Hypothalamus (tissue), 51 donors: Measurements from ENCODE around the gene NDUFV1.
"Not testable (repeated sequence)": the region's sequence is repeated elsewhere in the genome, so short reads cannot be mapped to it uniquely, and the experiment has no call there.

Experiments used
- DNase-seq, 51 donors: peaks; one replicate each; lab custom pipeline; 2025; lab: John Stamatoyannopoulos, UW

Gene NDUFV1

DNA sequence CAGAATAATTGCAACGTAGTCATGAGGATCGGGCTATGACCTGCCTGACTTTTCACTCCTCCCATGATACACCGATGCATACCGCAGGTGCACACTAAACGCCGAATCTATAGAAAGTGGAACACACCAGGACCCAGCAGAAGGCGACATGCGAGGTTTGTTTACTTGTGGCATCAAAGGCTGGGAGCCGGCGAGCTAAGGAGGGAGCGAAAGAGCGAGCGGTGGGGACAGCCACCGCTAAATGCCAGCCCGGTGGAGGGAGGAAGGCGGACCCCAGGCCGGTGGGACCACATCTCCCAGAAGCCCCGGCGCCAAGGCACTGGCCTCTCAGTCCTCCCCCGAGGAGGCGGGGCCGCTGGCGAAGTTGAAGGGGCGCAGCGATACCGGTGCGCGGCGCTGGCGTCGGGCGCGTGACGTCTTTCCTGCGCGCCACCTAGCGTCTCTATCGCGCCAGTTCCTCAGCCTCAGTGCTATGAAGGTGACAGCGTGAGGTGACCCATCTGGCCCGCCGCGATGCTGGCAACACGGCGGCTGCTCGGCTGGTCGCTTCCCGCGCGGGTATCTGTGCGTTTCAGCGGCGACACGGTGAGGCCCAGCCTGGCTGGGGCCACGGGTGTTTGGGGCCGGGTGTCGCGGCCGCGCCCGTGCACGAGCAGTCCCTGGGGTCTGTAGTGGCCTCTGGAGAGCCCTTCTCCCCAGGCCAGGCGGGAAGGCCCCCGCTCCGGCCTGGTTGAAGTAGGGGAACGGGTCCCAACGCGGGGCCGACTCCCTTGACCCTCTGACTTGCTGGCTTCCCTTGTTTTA lies at the start of gene NDUFV1:
NDUFV1 (plus strand) TSS at position 445 of the 804 bp plus-strand sequence; CDS start at position 514, 69 bp downstream.
- peak; percentile 31 to 98 (median 93) for DNase-seq

- no peak for DNase-seq
Measured at GRCh38 chr11:67558084-67558772, 48.5 kb upstream of the NDUFV1 start.

DNA sequence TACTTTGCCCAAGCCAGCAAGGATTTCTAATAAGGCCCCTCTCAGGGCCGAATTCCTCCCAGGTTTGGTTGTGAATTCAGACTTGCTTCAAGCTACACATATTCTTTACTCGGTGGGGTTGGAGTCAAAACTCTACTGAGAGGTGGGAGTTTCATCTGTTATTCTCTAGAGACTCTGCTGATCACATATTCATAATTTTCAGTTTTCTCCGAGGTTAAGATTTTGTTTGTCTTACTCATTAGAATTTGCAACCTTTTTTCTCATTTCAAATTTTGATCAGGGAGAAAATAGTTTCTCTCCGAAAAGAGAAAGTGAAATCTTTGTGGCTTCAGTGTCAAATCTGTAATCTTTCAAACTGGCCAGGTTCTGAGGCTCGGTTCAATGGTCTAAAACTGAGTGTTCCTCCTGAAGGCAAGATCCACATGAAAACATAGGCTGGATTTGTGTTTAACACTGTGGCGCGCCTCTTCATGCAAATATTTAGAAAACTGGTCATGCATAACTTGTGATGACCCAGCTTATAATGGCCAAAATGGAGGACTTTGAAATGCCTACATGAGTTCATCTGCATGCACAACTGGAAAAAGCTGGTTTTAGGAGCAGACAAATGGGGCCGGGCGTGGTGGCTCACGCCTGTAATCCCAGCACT lies 44.6 kb upstream of the NDUFV1 start:
- DNase-seq: no peak

GRCh38 chr11:67562963-67563704 lies 43.6 kb upstream of the NDUFV1 start:
- no peak for DNase-seq

DNA sequence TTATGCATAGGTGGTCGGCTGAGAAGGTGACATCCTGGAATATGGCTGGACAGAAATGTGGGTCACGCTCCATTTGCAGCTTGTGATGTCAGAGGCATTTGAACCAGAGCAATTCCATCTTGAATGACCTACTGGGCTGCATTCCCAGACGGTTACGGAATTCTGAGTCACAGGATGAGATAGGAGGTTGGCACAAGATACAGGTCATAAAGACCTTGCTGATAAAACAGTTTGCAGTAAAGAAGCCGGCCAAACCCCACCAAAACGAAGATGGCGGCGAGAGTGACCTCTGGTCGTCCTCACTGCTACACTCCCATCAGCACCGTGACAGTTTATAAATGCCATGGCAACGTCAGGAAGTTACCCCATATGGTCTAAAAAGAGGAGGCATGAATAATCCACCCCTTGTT lies 43.0 kb upstream of the NDUFV1 start:
- DNase-seq: not testable (repeated sequence)

DNA sequence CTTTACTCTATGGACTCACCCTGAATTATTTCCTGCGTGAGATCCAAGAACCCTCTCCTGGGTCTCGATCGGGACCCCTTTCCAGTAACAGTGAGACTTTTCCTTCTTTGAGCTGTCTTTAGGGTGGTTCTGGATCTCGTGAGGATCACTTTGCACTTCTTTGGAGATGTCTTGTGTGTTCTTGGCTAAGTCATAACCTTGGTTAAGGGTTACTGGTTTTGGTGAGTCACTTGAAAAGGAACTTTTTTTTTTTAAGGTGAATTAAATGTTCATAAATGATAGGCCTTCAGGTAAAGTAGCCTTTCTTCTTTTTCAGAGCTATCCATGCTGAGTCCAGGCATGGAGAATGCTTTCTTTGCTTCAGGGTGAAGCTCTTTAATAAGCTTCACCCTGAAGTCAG lies 42.5 kb upstream of the NDUFV1 start:
- DNase-seq: no peak

- no peak for DNase-seq
Measured at GRCh38 chr11:67571443-67571842, 35.3 kb upstream of the NDUFV1 start.

DNA sequence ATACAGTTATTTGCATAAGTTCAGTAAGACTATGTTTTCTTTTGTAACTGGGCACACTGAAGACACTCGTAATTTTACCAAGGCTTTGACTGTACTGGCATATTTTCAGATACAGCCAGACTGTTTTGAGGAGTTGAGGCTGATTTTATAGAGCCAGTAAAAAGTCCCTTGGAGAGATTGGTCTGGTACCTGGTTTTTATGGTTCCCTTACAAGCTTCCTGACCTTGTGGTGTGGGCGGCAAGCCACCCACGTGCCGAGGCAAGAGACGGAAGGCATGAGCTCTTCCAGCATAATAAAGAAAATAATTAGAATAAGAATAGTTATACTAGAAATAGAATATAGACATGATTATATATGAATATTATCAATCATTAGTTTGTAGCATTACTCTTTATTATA lies 34.4 kb upstream of the NDUFV1 start:
- no peak for DNase-seq

DNA sequence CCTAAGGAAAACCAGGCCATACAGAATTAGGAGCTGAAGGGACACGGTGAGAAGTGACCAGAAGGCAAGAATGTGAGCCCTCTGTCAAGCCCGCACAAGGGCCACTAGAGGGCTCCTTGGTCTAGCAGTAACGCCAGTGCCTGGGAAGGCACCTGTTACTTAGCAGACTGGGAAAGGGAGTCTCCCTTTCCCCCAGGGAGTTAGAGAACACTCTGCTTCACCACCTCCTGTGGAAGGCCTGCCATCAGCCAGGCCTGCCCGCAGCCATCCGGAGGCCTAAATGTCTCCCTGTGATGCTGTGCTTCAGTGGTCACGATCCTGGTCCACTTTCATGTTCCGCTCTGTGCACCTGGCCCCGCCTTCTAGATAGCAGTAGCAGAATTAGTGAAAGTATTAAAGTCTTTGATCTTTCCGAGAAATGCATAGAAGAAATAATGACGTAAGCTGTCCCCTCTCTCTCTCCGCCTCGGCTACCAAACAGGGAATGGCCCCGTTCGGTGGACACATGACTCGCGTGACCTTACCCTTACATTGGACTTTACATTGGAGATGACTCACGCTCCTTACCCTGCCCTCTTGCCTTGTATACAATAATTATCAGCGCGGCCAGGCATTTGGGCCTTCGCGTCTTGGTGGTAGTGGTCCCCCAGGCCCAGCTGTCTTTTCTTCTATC lies 33.9 kb upstream of the NDUFV1 start:
- DNase-seq: peak in 25 of 51 donors; percentile 3 to 60 (median 24)

DNA sequence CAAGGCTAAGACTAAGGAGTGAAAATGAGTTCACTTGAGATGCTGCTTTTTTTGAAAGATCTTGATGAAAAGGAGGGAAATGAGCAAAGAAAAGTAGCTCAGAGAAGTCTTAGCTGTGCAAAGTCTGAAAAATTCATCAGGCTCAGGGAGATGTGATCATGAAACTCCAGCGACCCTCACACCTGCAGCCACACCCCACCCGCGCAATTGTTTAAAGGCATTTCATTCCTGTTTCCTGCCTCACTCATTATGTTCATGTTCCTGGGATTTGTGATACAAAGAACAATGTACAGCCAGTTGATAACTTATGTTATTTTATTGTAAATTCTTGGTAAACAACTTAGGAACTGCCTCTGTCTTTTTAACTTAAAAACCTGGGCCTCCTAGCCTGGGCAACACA lies 31.8 kb upstream of the NDUFV1 start:
- DNase-seq: no peak

GRCh38 chr11:67576735-67577475 lies 29.8 kb upstream of the NDUFV1 start:
- DNase-seq: no peak

DNA sequence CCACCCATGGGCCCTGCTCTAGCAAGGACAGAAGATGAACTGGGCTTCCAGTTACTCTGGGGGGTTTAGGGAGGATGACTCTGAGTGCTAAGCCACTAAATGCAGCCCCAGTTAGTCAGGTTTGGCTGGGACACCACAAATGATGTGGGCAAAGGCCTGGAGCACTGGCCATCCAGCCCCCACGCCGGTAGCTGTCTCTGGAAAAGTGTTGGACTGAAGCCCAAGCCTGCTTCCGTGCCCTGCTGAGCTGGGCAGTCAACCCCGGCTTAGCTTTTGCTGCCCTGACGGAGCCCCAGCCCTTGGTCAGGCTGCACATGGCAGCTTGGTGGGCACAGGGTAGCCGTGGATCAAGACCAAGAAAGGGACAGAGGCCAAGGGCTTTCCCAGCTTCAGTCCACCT lies 28.8 kb upstream of the NDUFV1 start:
- DNase-seq: no peak

GRCh38 chr11:67581469-67581868 lies 25.3 kb upstream of the NDUFV1 start:
- DNase-seq: no peak

DNA sequence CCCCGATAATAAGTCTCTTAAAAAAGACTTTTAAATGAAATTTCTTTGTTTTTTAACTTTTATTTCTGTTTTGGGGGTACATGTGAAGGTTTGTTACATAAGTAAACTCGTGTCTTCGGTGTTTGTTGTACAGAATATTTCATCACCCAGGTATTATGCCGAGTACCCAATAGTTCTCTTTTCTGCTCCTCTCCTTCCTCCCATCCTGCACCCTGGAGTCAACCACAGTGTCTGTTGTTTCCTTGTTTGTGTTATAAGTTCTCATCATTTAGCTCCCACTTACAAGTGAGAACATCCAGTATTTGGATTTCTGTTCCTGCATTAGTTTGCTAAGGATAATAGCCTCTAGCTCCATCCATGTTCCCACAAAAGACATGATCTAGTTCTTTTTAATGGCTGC lies 24.7 kb upstream of the NDUFV1 start:
- DNase-seq: no peak

DNA sequence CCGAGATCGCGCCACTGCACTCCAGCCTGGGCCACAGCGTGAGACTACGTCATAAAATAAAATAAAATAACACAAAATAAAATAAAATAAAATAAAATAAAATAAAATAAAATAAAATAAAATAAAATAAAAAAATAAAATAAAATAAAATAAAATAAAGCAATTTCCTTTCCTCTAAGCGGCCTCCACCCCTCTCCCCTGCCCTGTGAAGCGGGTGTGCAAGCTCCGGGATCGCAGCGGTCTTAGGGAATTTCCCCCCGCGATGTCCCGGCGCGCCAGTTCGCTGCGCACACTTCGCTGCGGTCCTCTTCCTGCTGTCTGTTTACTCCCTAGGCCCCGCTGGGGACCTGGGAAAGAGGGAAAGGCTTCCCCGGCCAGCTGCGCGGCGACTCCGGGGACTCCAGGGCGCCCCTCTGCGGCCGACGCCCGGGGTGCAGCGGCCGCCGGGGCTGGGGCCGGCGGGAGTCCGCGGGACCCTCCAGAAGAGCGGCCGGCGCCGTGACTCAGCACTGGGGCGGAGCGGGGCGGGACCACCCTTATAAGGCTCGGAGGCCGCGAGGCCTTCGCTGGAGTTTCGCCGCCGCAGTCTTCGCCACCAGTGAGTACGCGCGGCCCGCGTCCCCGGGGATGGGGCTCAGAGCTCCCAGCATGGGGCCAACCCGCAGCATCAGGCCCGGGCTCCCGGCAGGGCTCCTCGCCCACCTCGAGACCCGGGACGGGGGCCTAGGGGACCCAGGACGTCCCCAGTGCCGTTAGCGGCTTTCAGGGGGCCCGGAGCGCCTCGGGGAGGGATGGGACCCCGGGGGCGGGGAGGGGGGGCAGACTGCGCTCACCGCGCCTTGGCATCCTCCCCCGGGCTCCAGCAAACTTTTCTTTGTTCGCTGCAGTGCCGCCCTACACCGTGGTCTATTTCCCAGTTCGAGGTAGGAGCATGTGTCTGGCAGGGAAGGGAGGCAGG lies 23.2 kb upstream of the NDUFV1 start, which contains the start of gene GSTP1:
GSTP1 (plus strand) TSS at position 566 of the 958 bp plus-strand sequence; CDS start at position 598, 32 bp downstream.
- peak in 50 of 51 donors; percentile 44 to 91 (median 81) for DNase-seq

- DNase-seq: peak in 28 of 51 donors; percentile 27 to 70 (median 48)
Measured at GRCh38 chr11:67584205-67584880, 22.4 kb upstream of the NDUFV1 start.
